ENCODE data around the gene SCARB1.
A peak's percentile ranks its signal among the peaks of the same experiment; 100 is the strongest.

Gene SCARB1

DNA sequence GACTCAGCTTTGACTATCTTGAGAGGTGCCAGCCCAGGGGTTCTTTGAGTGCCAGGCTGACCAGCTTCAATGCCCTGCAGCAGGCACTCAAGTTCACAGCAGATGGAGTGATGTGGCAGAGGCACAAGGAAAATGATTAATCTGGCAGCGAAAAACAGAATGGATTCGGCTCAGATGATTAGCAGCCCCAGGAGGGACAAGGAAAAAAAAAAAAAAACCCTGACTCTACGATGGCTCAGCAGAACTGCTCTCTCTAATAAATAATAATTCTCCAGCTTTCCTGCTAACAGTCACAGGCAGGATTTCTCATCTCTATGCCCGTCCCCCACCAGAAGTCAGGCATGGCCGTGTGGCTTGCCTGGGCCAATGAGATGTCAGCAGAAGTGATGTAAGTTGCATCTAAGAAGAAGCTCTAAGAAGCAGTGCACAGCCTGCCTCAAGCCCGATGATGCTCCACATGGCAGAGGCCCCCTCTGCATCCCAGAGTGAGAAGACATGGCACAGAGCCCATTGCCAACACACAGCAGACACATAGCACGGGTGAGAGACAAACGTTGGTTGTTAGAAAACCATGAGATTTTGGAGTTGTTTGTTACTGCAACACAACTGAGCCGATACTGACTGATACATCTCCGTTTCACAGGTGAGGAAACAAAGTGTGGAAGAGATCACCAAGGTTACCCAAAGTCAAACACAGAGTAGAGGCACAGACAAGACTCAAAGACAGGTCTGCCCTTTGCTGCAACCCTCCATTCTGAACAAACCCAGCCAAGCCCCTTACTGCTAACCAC is 111.0 kb downstream of the SCARB1 start:
- peak overlapping the region; percentile 27 for H2BK12ac ChIP-seq (ENCODE audit: low read length)
- peak overlapping the region; percentile 58 for H2AK5ac ChIP-seq (ENCODE audit: low read depth, low read length)
- no peak overlapping the region for H3K9ac ChIP-seq (ENCODE audit: low read depth, low read length, poor library complexity)
- no peak overlapping the region for H2BK120ac ChIP-seq (ENCODE audit: low read depth, low read length)
- H3K4ac ChIP-seq (ENCODE audit: low read length): no peak overlapping the region
- no peaks in the 10 kb centered on the region for H3K27me3 ChIP-seq (ENCODE audit: control insufficient read depth in 3 of 3, insufficient read depth in 3 of 3, low read depth in 1 of 3, low read length in 3 of 3)
- no peak overlapping the region for H4K91ac ChIP-seq (ENCODE audit: low read depth, low read length, poor library complexity)
- no peak overlapping the region for H3K4me3 ChIP-seq (ENCODE audit: low read length in 2 of 2)
- H2BK15ac ChIP-seq (ENCODE audit: low read length): peak overlapping the region; percentile 32
- H3K14ac ChIP-seq (ENCODE audit: low read length): no peak overlapping the region
- H3K36me3 ChIP-seq (replicated peaks in 1 of 2; ENCODE audit: control insufficient read depth in 2 of 2, insufficient read depth in 2 of 2, low read length in 2 of 2): no peaks in the 10 kb centered on the region
- H3K18ac ChIP-seq (ENCODE audit: low read length): peak overlapping the region; percentile 5
- no peak overlapping the region for H3K27ac ChIP-seq (replicated peaks; ENCODE audit: low read length)
- H3K79me1 ChIP-seq (ENCODE audit: low read depth, low read length): no peaks in the 10 kb centered on the region
- H3K4me1 ChIP-seq (ENCODE audit: control insufficient read depth in 2 of 2, insufficient read depth in 1 of 2, low read depth in 1 of 2, low read length in 2 of 2): peaks cover 18 to 23% of the 10 kb centered on the region in 2 donors
- H2AFZ ChIP-seq (ENCODE audit: low read length): no peak overlapping the region
- H2BK5ac ChIP-seq (ENCODE audit: low read length): no peak overlapping the region
- no peak overlapping the region for H4K8ac ChIP-seq (ENCODE audit: low read depth, low read length)
- no peak for DNase-seq (ENCODE audit: low spot score)
- no peak overlapping the region for H3K4me2 ChIP-seq (ENCODE audit: insufficient read depth, low read length, poor library complexity, severe bottlenecking)
- peaks cover 4 to 15% of the 10 kb centered on the region in 2 donors for H3K9me3 ChIP-seq (replicated peaks in 1 of 2; ENCODE audit: control insufficient read depth in 2 of 2, insufficient read depth in 1 of 2, low read depth in 1 of 2, low read length in 2 of 2)
- no CpG with 5 or more reads among the region's 10 CpGs for WGBS, 2 donors (ENCODE audit: extremely low coverage in 2 of 2, insufficient read length in 2 of 2, insufficient replicate concordance in 1 of 2)
- no peak overlapping the region for H3K23ac ChIP-seq (ENCODE audit: low read depth, low read length, poor library complexity)

DNA sequence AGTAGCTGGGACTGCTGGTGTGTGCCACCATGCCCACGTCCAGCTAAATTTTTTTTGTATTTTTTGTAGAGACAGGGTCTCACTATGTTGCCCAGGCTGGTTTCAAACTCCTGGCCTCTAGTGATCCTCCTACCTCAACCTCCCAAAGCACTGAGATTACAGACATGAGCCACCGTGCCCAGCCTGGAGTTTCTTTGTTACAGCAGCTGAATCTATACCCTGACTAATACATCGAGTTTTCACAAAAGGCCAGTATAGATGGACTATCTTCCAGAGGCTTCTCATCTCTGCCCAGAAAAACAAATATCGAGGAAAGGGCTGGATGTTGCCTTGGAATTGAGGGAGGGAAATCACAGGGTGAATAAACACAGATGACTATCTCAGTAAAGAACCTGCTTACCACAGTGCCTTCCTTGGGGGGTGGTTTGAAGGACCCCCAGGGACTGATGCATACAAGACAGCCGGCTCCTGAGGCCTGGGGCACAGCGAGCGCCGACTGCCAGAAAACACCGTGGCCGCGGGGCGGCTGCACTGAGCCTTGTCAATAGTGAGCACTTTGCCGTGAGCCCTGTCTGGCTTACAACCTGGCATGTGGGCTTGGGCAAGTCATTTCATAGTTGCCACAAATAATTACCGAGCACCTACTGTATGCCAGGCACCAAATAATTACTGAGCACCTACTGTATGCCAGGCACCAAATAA is 111.9 kb downstream of the SCARB1 start:
- no peak overlapping the region for H3K4ac ChIP-seq (ENCODE audit: low read length)
- no peak overlapping the region for H2BK5ac ChIP-seq (ENCODE audit: low read length)
- no peaks in the 10 kb centered on the region for H3K79me1 ChIP-seq (ENCODE audit: low read depth, low read length)
- DNase-seq (ENCODE audit: low spot score): no peak
- no peak overlapping the region for H3K4me3 ChIP-seq (ENCODE audit: low read length in 2 of 2)
- H3K36me3 ChIP-seq (replicated peaks in 1 of 2; ENCODE audit: control insufficient read depth in 2 of 2, insufficient read depth in 2 of 2, low read length in 2 of 2): no peaks in the 10 kb centered on the region
- no peak overlapping the region for H3K23ac ChIP-seq (ENCODE audit: low read depth, low read length, poor library complexity)
- H2BK12ac ChIP-seq (ENCODE audit: low read length): no peak overlapping the region
- H2BK120ac ChIP-seq (ENCODE audit: low read depth, low read length): no peak overlapping the region
- no peak overlapping the region for H3K27ac ChIP-seq (replicated peaks; ENCODE audit: low read length)
- no peak overlapping the region for H2AFZ ChIP-seq (ENCODE audit: low read length)
- peak overlapping the region; percentile 48 for H2AK5ac ChIP-seq (ENCODE audit: low read depth, low read length)
- H3K9ac ChIP-seq (ENCODE audit: low read depth, low read length, poor library complexity): no peak overlapping the region
- H4K8ac ChIP-seq (ENCODE audit: low read depth, low read length): no peak overlapping the region
- H4K91ac ChIP-seq (ENCODE audit: low read depth, low read length, poor library complexity): no peak overlapping the region
- no peaks in the 10 kb centered on the region for H3K27me3 ChIP-seq (ENCODE audit: control insufficient read depth in 3 of 3, insufficient read depth in 3 of 3, low read depth in 1 of 3, low read length in 3 of 3)
- H3K18ac ChIP-seq (ENCODE audit: low read length): no peak overlapping the region
- H3K14ac ChIP-seq (ENCODE audit: low read length): no peak overlapping the region
- peaks cover 18 to 23% of the 10 kb centered on the region in 2 donors for H3K4me1 ChIP-seq (ENCODE audit: control insufficient read depth in 2 of 2, insufficient read depth in 1 of 2, low read depth in 1 of 2, low read length in 2 of 2)
- no peak overlapping the region for H2BK15ac ChIP-seq (ENCODE audit: low read length)
- no CpG with 5 or more reads among the region's 14 CpGs for WGBS, 2 donors (ENCODE audit: extremely low coverage in 2 of 2, insufficient read length in 2 of 2, insufficient replicate concordance in 1 of 2)
- H3K9me3 ChIP-seq (replicated peaks in 1 of 2; ENCODE audit: control insufficient read depth in 2 of 2, insufficient read depth in 1 of 2, low read depth in 1 of 2, low read length in 2 of 2): peaks cover 0 to 9% of the 10 kb centered on the region in 2 donors
- no peak overlapping the region for H3K4me2 ChIP-seq (ENCODE audit: insufficient read depth, low read length, poor library complexity, severe bottlenecking)

DNA sequence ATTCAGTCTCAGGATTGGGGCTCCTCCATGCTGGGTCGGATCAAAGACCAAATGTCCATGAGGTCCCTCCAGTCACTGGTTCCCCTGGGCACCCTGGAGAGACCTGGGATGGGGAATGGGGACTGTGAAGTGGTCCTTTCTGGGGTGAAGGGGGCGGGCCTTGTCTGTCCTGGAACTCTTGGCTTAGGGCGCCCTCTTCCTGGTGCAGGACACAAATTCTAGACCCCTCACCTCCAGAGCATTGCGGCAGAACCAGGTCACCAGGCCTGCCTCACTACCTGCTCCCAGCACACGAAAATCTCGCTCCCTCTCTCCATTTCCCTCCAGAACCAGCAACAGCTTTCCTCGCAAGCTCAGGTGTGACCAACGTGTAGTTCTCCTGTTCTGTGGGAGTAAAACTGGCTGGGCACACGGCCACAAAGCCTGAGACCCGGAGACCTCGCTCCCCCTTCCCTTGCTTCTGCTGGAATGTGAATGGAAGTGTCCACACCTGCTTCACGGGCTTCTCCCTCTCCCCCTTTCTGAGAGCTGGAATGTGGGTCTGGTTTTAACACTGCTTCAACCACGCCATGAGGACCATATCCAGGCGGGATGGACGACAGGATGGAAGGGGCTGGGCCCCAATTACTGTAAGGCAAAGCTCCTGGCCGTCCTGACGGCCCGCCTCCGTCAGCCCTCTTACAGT is 112.7 kb downstream of the SCARB1 start:
- H2BK120ac ChIP-seq (ENCODE audit: low read depth, low read length): peak overlapping the region; percentile 85
- H3K9ac ChIP-seq (ENCODE audit: low read depth, low read length, poor library complexity): no peak overlapping the region
- no peak overlapping the region for H3K4me3 ChIP-seq (ENCODE audit: low read length in 2 of 2)
- H4K8ac ChIP-seq (ENCODE audit: low read depth, low read length): no peak overlapping the region
- no peaks in the 10 kb centered on the region for H3K36me3 ChIP-seq (replicated peaks in 1 of 2; ENCODE audit: control insufficient read depth in 2 of 2, insufficient read depth in 2 of 2, low read length in 2 of 2)
- H3K79me1 ChIP-seq (ENCODE audit: low read depth, low read length): no peaks in the 10 kb centered on the region
- no peak overlapping the region for H3K18ac ChIP-seq (ENCODE audit: low read length)
- peaks cover 20 to 25% of the 10 kb centered on the region in 2 donors for H3K4me1 ChIP-seq (ENCODE audit: control insufficient read depth in 2 of 2, insufficient read depth in 1 of 2, low read depth in 1 of 2, low read length in 2 of 2)
- H3K4me2 ChIP-seq (ENCODE audit: insufficient read depth, low read length, poor library complexity, severe bottlenecking): no peak overlapping the region
- H2BK12ac ChIP-seq (ENCODE audit: low read length): peak overlapping the region; percentile 3
- no peak overlapping the region for H3K4ac ChIP-seq (ENCODE audit: low read length)
- DNase-seq (ENCODE audit: low spot score): no peak
- no peak overlapping the region for H2BK5ac ChIP-seq (ENCODE audit: low read length)
- no peak overlapping the region for H3K14ac ChIP-seq (ENCODE audit: low read length)
- no CpG with 5 or more reads among the region's 19 CpGs for WGBS, 2 donors (ENCODE audit: extremely low coverage in 2 of 2, insufficient read length in 2 of 2, insufficient replicate concordance in 1 of 2)
- no peak overlapping the region for H3K23ac ChIP-seq (ENCODE audit: low read depth, low read length, poor library complexity)
- no peak overlapping the region for H3K27ac ChIP-seq (replicated peaks; ENCODE audit: low read length)
- H3K9me3 ChIP-seq (replicated peaks in 1 of 2; ENCODE audit: control insufficient read depth in 2 of 2, insufficient read depth in 1 of 2, low read depth in 1 of 2, low read length in 2 of 2): peaks cover 0 to 9% of the 10 kb centered on the region in 2 donors
- H2AFZ ChIP-seq (ENCODE audit: low read length): no peak overlapping the region
- no peaks in the 10 kb centered on the region for H3K27me3 ChIP-seq (ENCODE audit: control insufficient read depth in 3 of 3, insufficient read depth in 3 of 3, low read depth in 1 of 3, low read length in 3 of 3)
- peak overlapping the region; percentile 79 for H2BK15ac ChIP-seq (ENCODE audit: low read length)
- no peak overlapping the region for H4K91ac ChIP-seq (ENCODE audit: low read depth, low read length, poor library complexity)
- peak overlapping the region; percentile 57 for H2AK5ac ChIP-seq (ENCODE audit: low read depth, low read length)
